Measurements from ENCODE around the gene A2M. TPM values are rescaled to one million over a fixed set of nuclear protein-coding genes. Genes with fewer than 3 reads are reported as not detected.

Gene A2M
- total RNA-seq, 1 experiment from 2014 or later, result not detected

- no peak for TF ChIP-seq EZH2 (IDR thresholded peaks at IDR 0.05; ENCODE audit: low read depth)
- TF ChIP-seq CTCF (conservative IDR thresholded peaks at IDR 0.05), result peak; percentile 49; the same call in 1 of the 2 replicates
- Histone ChIP-seq H3F3A (ENCODE audit: insufficient read depth, low read depth) (peaks cover 5% of the 10 kb centered on the region; the same call in 1 of the 2 replicates), H3K27me3 (ENCODE audit: insufficient read depth, low read depth) (no peaks in the 10 kb centered on the region; the same call in 1 of the 2 replicates), H3K79me2 (ENCODE audit: low read depth) (no peaks in the 10 kb centered on the region), H3K9me3 (ENCODE audit: insufficient read depth, low read depth) (no peaks in the 10 kb centered on the region; the same call in 1 of the 2 replicates), H2AFZ (peak overlapping the region; percentile 94), H3K4me1 (replicated peaks; ENCODE audit: insufficient read depth) (peaks cover 6% of the 10 kb centered on the region), H3K4me2 (peak overlapping the region; percentile 94), H3K27ac (peak overlapping the region; percentile 56), H3K9me2 (ENCODE audit: insufficient read depth) (no peaks in the 10 kb centered on the region; the same call in 1 of the 2 replicates), H4K20me1 (ENCODE audit: insufficient read depth) (no peaks in the 10 kb centered on the region), H3K4me3 (peak overlapping the region; percentile 82), H3K36me3 (ENCODE audit: low read depth) (no peaks in the 10 kb centered on the region)
- ChIA-PET CTCF (interaction anchor here (0.6 to 1.4 kb wide), 5 partner anchors 14 to 999 kb away, joined by 3 to 12 read pairs (median 3); no protein-coding TSS in a partner anchor), POLR2A (ENCODE audit: unreplicated experiment) (interaction anchor here (0.6 to 0.9 kb wide), 2 partner anchors 115 to 150 kb away, joined by 3 to 5 read pairs; partner anchors contain the start of genes M6PR and PHC1)
- intact Hi-C loops (cut with micrococcal nuclease; ENCODE audit: unreplicated experiment), result loop anchor here (5.0 kb wide), 1 partner anchor 733 kb away; no protein-coding TSS in a partner anchor
- peak; percentile 55 to 75 for DNase-seq
- TSS peak; percentile 89 for BruUV-seq (replicated peaks)
These were observed 51.4 kb downstream of the A2M start for GRCh38 chr12:9064201-9064814.

GRCh38 chr12:9052610-9053009, 63.1 kb downstream of the A2M start:
- BruUV-seq (replicated peaks), result no TSS peak
- no peak overlapping the region for H3K4me2 ChIP-seq
- TF ChIP-seq EZH2 (IDR thresholded peaks at IDR 0.05; ENCODE audit: low read depth) (no peak), CTCF (conservative IDR thresholded peaks at IDR 0.05) (no peak)
- no peaks in the 10 kb centered on the region for H3F3A ChIP-seq (ENCODE audit: insufficient read depth, low read depth)
- no peak overlapping the region for H3K4me3 ChIP-seq
- intact Hi-C loops (cut with micrococcal nuclease; ENCODE audit: unreplicated experiment), result no loop called here
- CTCF ChIA-PET, result interaction anchor here (2.0 kb wide), 1 partner anchor 103 kb away, joined by 5 read pairs; the partner anchor contains the start of gene M6PR
- POLR2A ChIA-PET (ENCODE audit: unreplicated experiment), result no interaction called here
- DNase-seq, result no peak
- no peaks in the 10 kb centered on the region for H3K4me1 ChIP-seq (replicated peaks; ENCODE audit: insufficient read depth)
- no peaks in the 10 kb centered on the region for H3K36me3 ChIP-seq (ENCODE audit: low read depth)
- H3K27ac ChIP-seq, result no peak overlapping the region
- no peaks in the 10 kb centered on the region for H3K79me2 ChIP-seq (ENCODE audit: low read depth)
- H3K27me3 ChIP-seq (ENCODE audit: insufficient read depth, low read depth), result peaks cover 13% of the 10 kb centered on the region
- no peaks in the 10 kb centered on the region for H3K9me2 ChIP-seq (ENCODE audit: insufficient read depth)
- H4K20me1 ChIP-seq (ENCODE audit: insufficient read depth), result no peaks in the 10 kb centered on the region
- no peak overlapping the region for H2AFZ ChIP-seq
- no peaks in the 10 kb centered on the region for H3K9me3 ChIP-seq (ENCODE audit: insufficient read depth, low read depth)

DNA sequence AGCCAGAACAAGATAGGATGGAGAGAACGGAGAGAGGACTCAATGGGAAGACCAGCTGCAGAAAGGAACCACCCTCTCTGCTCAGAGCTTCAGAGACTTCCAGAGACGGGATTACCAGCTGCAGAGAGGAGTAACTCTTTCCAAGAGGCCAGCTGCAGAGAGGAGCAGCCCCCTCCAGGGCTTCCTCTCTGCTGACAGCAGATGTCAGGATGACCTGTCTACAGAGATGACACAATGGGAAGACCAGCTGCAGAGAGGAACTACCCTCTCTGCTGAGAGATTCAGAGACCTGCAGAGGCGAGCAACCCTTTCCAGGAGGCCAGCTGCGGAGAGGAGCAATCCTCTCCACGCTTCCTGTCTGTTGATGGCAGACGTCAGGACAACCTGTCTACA, 64.6 kb downstream of the A2M start:
- Histone ChIP-seq H3K9me2 (ENCODE audit: insufficient read depth) (no peaks in the 10 kb centered on the region), H3K4me1 (replicated peaks; ENCODE audit: insufficient read depth) (no peaks in the 10 kb centered on the region), H3K9me3 (ENCODE audit: insufficient read depth, low read depth) (no peaks in the 10 kb centered on the region), H4K20me1 (ENCODE audit: insufficient read depth) (no peaks in the 10 kb centered on the region), H3K4me2 (no peak overlapping the region), H3K36me3 (ENCODE audit: low read depth) (no peaks in the 10 kb centered on the region), H3K27ac (no peak overlapping the region), H3F3A (ENCODE audit: insufficient read depth, low read depth) (no peaks in the 10 kb centered on the region), H3K79me2 (ENCODE audit: low read depth) (no peaks in the 10 kb centered on the region), H3K4me3 (no peak overlapping the region), H2AFZ (no peak overlapping the region), H3K27me3 (ENCODE audit: insufficient read depth, low read depth) (peaks cover 13% of the 10 kb centered on the region)
- DNase-seq, result no peak
- ChIA-PET CTCF (interaction anchor here (2.0 to 3.8 kb wide), 2 partner anchors 13 to 507 kb away, joined by 7 to 30 read pairs; no protein-coding TSS in a partner anchor), POLR2A (ENCODE audit: unreplicated experiment) (interaction anchor here (0.6 kb wide), 2 partner anchors 326 to 445 kb away, joined by 4 to 6 read pairs; no protein-coding TSS in a partner anchor)
- TF ChIP-seq EZH2 (IDR thresholded peaks at IDR 0.05; ENCODE audit: low read depth) (no peak), CTCF (conservative IDR thresholded peaks at IDR 0.05) (no peak)
- intact Hi-C loops (cut with micrococcal nuclease; ENCODE audit: unreplicated experiment), result no loop called here
- BruUV-seq (replicated peaks), result no TSS peak

Data from PC-9 (cell line).